Ecto neural progenitor cell (in vitro differentiated cells): ENCODE results near the gene AGBL4.

ENCODE experiments used
- DNase-seq: peaks from one replicate; pipeline ENCODE4 v3.0.0-alpha.2; 2018; ENCODE audit warnings: low spot score

AGBL4 gene

GRCh38 chr1:48588061-48588460 lies 1435.7 kb downstream of the AGBL4 start:
- DNase-seq: no peak

GRCh38 chr1:48582408-48582807 lies 1441.3 kb downstream of the AGBL4 start:
- no peak for DNase-seq

- no peak for DNase-seq
These were observed 1442.5 kb downstream of the AGBL4 start for GRCh38 chr1:48581270-48581669.

- DNase-seq: no peak
These were observed 1447.2 kb downstream of the AGBL4 start for GRCh38 chr1:48576565-48576964.

GRCh38 chr1:48572646-48573258 lies 1451.0 kb downstream of the AGBL4 start:
- peak; percentile 87 for DNase-seq

GRCh38 chr1:48572134-48572533 lies 1451.6 kb downstream of the AGBL4 start:
- DNase-seq: no peak

GRCh38 chr1:48571303-48571987 lies 1452.3 kb downstream of the AGBL4 start:
- no peak for DNase-seq

- no peak for DNase-seq
These were observed 1453.2 kb downstream of the AGBL4 start for GRCh38 chr1:48570568-48570967.

GRCh38 chr1:48568501-48568900 lies 1455.3 kb downstream of the AGBL4 start:
- no peak for DNase-seq

- no peak for DNase-seq
These were observed 1457.3 kb downstream of the AGBL4 start for GRCh38 chr1:48566492-48566891.

GRCh38 chr1:48563021-48563420 lies 1460.7 kb downstream of the AGBL4 start:
- no peak for DNase-seq

GRCh38 chr1:48561444-48561843 lies 1462.3 kb downstream of the AGBL4 start:
- DNase-seq: no peak

GRCh38 chr1:48560577-48560976 lies 1463.2 kb downstream of the AGBL4 start:
- no peak for DNase-seq

GRCh38 chr1:48560116-48560515 lies 1463.6 kb downstream of the AGBL4 start:
- no peak for DNase-seq

- DNase-seq: no peak
These were observed 1465.4 kb downstream of the AGBL4 start for GRCh38 chr1:48558366-48558765.

GRCh38 chr1:48556186-48556850 lies 1467.4 kb downstream of the AGBL4 start:
- DNase-seq: no peak

GRCh38 chr1:48555271-48555670 lies 1468.5 kb downstream of the AGBL4 start:
- no peak for DNase-seq

GRCh38 chr1:48552903-48553606 lies 1470.7 kb downstream of the AGBL4 start:
- DNase-seq: no peak

- no peak for DNase-seq
These were observed 1471.3 kb downstream of the AGBL4 start for GRCh38 chr1:48552420-48552819.

GRCh38 chr1:48548985-48549384 lies 1474.8 kb downstream of the AGBL4 start:
- DNase-seq: no peak

GRCh38 chr1:48547561-48548220 lies 1476.1 kb downstream of the AGBL4 start:
- no peak for DNase-seq

GRCh38 chr1:48543854-48544253 lies 1479.9 kb downstream of the AGBL4 start:
- DNase-seq: no peak
